HG03442 (cell line): ENCODE measurements around the gene SLC3A2.
"Not testable (repeated sequence)": the region's sequence is repeated elsewhere in the genome, so short reads cannot be mapped to it uniquely, and the experiment has no call there.

Experiments used
- ATAC-seq: cut with Tn5 transposase; IDR thresholded peaks from one replicate; pipeline ENCODE4 v1.9.1; 2021; ENCODE audit warnings: mild to moderate bottlenecking, moderate library complexity; ENCODE audit not compliant: unreplicated experiment

SLC3A2 gene

DNA sequence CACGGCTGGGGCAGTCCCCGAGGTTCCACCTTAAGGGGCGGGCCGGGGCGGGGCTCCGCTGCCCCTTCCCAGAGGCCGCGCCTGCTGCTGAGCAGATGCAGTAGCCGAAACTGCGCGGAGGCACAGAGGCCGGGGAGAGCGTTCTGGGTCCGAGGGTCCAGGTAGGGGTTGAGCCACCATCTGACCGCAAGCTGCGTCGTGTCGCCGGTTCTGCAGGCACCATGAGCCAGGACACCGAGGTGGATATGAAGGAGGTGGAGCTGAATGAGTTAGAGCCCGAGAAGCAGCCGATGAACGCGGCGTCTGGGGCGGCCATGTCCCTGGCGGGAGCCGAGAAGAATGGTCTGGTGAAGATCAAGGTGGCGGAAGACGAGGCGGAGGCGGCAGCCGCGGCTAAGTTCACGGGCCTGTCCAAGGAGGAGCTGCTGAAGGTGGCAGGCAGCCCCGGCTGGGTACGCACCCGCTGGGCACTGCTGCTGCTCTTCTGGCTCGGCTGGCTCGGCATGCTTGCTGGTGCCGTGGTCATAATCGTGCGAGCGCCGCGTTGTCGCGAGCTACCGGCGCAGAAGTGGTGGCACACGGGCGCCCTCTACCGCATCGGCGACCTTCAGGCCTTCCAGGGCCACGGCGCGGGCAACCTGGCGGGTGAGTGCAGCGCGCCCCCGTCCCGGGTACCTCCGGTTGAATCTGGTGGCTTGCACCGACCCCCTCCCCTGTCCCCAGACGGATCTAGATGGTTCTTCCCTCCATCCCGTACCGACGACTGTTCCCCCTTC lies at the start of gene SLC3A2:
TSS of gene SLC3A2 (plus strand) at position 94 of the 776 bp plus-strand sequence. CDS start at position 222, 128 bp downstream.
- peak; percentile 71 for ATAC-seq

DNA sequence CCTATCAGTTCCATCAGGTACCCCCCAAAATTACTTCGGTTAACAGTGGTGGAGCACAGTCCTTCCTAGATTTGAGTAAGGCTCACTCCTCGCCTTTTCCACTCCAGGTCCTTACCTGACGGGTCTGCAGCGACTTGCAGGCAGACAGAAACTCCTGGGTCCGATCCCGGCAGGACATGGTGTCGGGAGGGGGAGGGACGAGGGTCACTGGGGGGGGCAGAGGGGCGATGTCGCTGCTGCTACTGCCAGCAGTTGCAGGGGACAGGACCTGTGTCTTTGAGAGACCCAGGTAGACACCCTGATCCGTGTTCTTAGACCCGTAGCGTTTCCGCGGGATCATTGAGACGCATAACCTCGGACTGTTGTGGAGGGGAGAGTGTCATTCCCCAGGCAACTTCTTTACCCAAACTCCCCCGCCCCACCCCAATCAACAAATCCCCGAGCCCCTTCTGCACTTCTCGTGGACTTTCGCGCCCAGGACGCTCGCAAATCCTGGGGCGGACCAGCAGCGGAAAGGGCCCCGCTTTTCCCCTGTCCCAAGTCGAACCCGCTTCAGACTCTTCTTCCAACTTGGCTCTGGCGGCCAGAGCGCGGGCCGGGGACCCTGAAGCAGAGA lies 49.7 kb upstream of the SLC3A2 start:
- ATAC-seq, result no peak

DNA sequence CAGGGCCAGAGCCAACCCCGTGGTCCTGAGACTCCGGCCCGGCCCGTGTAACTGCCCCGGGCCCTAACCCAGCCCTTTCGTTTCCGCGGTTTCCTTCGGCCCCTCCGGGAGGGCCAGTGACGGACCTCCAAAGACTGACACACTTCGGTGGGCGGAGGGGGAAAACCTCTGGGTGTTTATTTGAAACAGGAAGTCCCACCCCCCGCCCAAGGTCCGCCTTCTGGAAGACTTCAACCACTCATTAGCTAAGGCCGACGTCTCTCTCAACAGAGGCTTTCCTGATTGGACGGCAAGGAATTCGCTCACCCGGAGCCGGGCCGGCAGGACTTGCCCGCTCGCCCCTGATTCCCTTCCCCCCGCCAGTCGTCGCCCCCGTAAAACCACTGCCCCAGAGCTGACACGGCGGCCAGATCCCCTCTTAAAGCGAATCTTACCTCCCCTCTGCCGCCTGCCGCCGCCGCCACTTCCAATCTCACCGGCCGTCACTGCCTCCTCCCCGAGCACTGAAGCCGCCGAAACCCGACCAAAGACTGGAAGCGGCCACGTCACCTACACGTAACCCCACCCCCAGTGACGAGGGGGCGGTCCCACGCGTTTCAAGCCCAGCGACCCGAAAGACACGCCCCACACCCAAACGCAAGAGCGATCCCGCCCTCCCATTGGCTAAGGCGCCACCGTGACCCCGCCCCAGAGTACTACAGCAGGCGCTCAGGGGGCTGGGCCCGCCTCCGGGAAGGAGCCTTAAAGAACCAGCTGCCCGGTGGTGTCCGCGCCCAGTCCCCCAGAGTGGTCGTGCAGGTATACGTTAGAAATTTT lies 49.0 kb upstream of the SLC3A2 start, which contains the start of gene STX5:
TSS of gene STX5 (minus strand) at position 532 of the 816 bp plus-strand sequence. CDS start 808 bp downstream, outside the sequence.
- ATAC-seq, result peak; percentile 86

DNA sequence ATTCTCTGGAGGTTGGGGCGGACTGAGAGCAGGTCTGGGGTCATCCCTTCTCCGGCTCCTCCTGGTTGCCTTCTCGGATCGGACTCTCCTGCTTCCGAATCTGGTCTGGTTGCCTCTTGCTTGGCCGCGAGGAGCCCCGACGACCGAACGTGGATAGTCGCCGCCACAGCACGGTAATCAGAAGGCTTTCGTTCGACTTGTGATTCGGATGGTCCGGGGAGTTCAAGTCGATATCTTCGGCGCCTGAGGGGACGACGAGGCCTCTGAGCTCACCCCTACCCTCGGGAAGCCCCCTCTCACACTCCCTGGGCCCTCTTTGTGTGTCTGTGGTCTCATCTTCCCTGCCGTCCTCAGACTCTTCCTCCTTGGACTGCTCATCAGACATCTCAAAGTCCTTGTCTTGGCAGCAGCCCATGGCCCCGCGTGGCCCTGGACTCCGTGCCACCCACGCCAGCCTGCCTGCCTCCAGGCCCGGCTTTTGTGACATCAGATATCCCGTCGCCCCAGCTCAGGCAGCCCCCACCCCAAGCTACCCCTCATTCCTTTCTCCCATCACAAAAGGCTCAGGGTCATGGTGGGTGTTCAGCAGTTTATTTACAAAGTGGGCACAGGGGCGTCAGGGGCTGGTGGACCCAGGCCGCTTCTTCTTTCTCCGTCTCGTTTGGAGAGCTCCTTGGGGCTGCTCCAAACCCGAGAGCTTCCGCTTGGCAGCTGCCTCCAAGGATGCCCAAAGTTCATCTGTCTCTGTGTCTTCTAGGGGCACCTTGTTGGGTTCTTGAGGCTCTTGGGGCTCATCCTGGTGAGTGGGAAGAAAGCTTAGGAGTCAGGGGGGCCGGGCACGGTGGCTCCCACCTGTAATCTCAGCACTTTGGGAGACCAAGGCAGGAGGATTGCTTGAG lies 48.1 kb upstream of the SLC3A2 start, which contains the start of gene TEX54:
TSS of gene TEX54 (minus strand) at position 506 of the 899 bp plus-strand sequence.
- ATAC-seq, result peak; percentile 6

- ATAC-seq, result no peak
Measured at GRCh38 chr11:62835336-62835735, 45.4 kb upstream of the SLC3A2 start.

GRCh38 chr11:62839050-62839945 lies 41.4 kb upstream of the SLC3A2 start, which contains the start of gene WDR74:
Gene WDR74 (minus strand): TSS chr11:62839590. CDS start chr11:62839570, 20 bp downstream.
- peak; percentile 41 for ATAC-seq

- ATAC-seq, result not testable (repeated sequence)
Measured at GRCh38 chr11:62840721-62841360, 39.9 kb upstream of the SLC3A2 start.

DNA sequence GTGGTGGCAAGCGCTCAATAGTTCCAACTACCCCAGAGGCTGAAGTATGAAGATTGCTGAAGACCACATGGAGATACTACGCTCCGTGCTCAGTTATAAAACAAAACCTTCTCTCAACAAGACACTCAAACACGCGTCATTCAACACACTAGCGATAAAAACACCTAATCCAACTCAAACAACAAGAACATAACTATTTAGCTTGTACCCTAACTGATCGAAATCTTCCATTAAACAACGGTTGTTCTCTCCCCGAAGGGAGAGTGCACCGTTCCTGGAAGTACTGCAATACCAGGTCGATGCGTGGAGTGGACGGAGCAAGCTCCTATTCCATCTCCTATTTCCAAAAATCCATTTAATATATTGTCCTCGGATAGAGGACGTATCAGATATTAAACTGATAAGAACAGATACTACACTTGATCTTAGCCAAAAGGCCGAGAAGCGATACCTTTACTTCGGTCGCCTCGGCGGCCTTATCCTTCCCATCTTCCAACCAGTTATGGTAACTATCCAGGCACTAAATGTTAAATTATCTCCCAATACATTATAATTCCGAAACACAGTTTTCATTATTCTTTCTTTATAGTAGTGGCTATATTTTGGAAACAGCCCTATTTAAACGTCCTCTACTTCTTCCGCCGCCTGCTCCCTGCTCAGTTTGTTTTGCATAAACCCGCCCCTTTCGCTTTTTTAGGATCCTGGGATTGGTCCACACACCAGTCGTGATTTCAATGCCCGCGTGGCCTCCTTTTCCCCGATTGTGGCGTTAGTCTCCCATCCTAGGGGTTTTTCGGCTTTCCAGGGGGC lies 39.1 kb upstream of the SLC3A2 start:
- ATAC-seq, result peak; percentile 53

DNA sequence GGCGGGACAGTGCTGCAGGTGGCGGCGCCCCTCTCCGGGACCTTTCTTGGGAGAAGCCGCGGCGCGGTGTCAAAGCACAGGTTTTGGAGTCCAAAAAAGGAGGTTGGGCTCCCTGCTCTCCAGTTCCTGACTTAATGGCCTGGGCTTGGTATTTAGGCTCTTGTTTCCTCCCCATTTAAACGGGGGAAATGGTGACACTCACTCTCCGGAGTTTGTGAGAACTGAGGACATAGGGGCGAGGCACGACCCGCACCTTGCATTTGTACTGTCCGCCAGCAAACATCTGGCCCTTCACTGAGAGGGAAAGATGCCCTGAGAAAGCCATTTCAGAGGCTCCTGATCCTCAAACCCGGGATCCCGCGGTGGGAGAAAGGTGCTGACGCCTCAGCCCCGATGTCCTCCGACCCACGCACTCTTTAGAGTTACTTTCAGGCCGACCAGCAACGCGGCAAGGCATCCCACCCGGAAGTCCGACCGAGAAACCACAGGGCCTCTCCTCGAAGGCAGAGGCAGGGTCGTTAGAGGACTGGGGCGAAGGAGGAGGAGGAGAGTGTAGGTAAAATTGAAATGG lies 38.4 kb upstream of the SLC3A2 start:
- no peak for ATAC-seq

DNA sequence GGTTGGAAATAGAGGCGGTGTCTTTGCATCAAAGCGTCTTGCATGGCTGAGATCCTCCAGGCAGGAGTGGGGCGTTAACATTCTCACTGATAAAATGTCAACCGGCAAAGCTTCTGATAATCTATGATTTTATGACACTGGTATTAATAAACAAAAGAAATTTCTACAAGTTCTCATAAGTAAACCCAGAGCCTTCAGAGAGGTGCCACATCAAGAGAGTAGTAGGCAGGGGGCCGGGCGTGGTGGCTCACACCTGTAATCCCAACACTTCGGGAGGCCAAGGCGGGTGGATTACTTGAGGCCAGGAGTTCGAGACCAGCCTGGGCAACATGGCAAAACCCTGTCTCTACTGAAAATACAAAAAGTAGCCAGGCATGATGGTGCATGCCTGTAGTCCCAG lies 37.8 kb upstream of the SLC3A2 start:
- not testable (repeated sequence) for ATAC-seq

DNA sequence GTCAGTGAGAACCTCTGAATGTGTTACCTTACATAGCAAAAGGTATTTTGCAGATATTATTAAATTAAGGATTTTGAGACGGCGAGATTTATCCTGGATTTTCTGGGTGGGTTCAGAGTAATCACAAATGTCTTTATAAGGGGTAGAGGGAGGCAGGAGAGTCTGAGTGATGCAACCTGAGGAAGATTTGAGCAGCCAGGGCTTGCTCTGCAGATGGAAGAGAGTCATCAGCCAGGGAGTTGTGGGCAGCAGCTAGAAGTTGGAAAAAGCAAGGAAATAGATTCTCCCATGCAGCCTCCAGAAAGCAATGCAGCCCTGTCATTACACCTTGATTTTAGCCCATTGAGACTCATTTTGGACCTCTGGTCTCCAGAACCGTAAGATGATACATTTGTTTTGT lies 37.2 kb upstream of the SLC3A2 start:
- no peak for ATAC-seq

DNA sequence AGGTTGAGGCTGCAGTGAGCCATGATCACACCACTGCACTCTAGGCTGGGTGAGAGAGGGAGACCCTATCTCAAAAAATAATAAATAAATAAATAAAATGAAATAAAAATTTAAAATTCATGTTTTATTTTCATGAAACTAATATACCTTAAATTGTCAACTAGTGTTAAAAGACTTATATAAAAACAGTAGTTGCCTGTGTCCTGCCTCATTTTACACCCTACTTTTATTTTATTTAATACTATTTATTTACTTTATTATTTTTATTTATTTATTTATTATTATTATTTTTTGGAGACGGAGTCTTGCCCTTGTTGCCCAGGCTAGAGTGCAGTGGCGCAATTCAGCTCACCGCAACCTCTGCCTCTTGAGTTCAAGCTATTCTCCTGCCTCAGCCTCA lies 36.5 kb upstream of the SLC3A2 start:
- no peak for ATAC-seq

DNA sequence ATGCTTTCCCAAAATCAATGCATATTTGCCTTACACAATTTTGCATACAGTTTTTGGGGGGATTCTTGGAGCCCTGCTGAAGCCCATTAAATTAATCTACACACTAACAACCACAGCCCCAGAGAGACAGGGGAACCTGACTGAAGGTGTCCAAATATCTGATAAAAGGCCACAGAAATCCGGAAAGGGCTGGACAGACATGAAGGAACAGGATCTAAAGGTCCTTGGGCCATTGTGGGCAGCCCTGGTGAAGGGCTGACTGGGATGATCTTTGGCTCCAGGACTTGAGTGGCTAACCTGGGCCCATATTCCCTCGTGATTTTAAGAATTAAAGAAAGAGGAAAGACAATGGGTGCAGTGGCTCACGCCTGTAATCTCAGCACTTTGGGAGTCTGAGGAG lies 34.5 kb upstream of the SLC3A2 start:
- no peak for ATAC-seq

DNA sequence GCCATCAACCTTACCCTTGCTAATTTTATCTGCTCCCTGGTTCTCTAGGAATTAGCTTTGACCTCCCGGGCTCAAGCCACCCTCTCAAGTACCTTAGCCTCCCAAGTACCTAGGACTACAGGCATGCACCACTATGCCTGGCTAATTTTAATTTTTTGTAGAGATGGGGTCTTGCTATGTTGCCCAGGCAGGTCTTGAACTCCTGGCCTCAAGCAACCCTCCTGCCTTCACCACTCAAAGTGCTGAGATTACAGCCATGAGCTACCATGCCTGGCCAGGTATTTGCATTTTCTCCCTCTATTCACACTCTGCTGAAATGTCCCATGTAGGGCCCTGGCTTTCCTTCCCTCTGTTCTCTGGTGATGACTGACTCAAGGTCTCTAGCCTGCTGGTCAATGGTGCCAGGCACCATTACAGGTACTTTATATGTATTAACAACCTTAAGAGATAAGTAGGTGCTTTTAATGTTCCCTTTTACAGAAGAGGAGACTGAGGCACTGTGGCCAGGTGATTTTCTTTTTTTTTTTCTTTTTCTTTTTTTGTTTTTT lies 32.9 kb upstream of the SLC3A2 start:
- ATAC-seq, result no peak

DNA sequence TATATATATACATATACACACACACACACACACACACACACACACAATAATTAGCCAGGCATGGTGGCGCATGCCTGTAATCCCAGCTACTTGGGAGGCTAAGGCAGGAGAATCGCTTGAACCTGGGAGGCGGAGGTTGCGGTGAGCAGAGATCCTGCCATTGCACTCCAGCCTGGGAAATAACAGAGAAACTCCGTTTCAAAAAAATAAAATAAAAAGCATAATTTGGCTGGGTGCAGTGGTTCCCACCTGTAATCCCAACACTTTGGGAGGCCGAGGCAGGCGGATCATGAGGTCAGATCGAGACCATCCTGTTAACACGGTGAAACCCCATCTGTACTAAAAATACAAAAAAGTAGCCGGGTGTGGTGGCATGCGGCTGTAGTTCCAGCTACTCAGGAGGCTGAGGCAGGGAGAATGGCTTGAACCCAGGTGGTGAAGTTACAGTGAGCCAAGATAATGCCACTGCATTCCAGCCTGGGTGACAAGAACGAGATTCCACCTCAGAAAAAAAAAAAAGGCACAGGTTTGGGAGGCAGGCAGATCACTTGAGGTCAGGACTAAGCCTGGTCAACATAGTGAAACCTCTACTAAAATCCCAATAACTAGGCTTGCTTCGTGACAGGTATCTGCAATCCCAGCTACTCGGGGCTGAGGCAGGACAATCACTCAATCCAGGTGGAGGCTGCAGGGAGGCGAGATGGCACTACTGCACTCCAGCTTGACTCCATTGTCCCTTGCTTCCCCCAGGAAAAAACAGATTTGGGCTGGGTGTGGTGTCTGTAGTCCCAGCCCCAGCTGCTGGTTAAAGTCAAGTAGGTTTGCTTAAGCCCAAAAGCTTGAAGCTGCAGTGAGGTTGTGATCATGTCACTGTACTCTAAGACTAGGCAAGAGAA lies 29.5 kb upstream of the SLC3A2 start:
- no peak for ATAC-seq

DNA sequence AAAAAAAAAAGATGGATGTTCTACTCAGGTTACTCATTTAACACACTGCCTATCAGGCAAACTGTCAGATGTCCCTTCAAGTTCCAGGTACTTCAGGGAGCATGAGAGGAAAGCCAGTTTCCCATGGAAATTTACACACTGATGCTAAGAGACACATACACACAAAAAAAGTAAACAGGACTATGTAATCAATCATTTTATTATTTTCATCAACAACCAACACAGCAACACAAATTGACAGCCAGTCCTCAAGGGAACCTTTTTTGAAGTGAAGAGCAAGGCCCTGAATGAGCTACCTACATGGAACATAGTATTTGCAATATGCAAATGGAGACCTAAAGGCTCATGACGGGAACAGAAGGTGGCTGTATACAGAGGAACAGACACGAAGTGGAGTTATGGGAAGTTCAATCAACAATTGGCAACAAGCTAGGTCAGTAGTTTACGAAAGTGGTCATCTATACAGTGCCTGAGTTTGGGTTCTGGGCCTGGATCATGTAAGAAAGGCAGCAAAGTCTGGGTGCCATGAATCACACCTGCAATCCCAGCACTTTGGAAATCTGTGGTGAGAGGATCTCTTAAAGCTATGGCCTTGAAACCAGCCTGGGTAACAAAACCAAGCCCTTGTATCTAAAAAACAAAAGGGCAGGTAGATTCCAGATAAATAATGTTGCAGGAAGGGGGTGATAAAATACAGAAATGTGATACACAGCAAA lies 28.7 kb upstream of the SLC3A2 start:
- ATAC-seq, result no peak
